HUES6 (cell line): ENCODE measurements around the gene TSEN54.

Source experiments
- H3K27ac ChIP-seq: 2 replicates; pipeline ENCODE4 v1.7.0; 2013; ENCODE audit warnings: low read depth, mild to moderate bottlenecking, low read length, inconsistent platforms
- H3K27me3 ChIP-seq: 2 replicates; pipeline ENCODE4 v1.6.1; 2013; ENCODE audit warnings: low read length; ENCODE audit not compliant: control insufficient read depth, insufficient read depth
- H3K36me3 ChIP-seq: 2 replicates; pipeline ENCODE4 v1.6.1; 2013; ENCODE audit warnings: low read length; ENCODE audit not compliant: control insufficient read depth, insufficient read depth
- H3K4me1 ChIP-seq: 2 replicates; pipeline ENCODE4 v1.6.1; 2013; ENCODE audit warnings: low read length; ENCODE audit not compliant: control insufficient read depth, insufficient read depth
- H3K4me3 ChIP-seq: 2 replicates; pipeline ENCODE4 v1.5.1; 2013; ENCODE audit warnings: low read depth, low read length
- H3K9ac ChIP-seq: one replicate; pipeline ENCODE4 v1.6.1; 2013; ENCODE audit warnings: mild to moderate bottlenecking, low read length
- H3K9me3 ChIP-seq: 2 replicates; pipeline ENCODE4 v1.6.1; 2013; ENCODE audit warnings: low read depth, low read length; ENCODE audit not compliant: control insufficient read depth, insufficient read depth

TSEN54 gene

GRCh38 chr17:75571885-75572215 is 55.5 kb downstream of the TSEN54 start:
- Histone ChIP-seq H3K27ac (no peak overlapping the region), H3K27me3 (no peaks in the 10 kb centered on the region), H3K9ac (no peak overlapping the region), H3K9me3 (no peaks in the 10 kb centered on the region), H3K4me3 (no peak overlapping the region), H3K4me1 (no peaks in the 10 kb centered on the region), H3K36me3 (peaks cover 27% of the 10 kb centered on the region)

- Histone ChIP-seq H3K9me3 (no peaks in the 10 kb centered on the region), H3K27me3 (no peaks in the 10 kb centered on the region), H3K27ac (no peak overlapping the region)
Measured at GRCh38 chr17:75572713-75573539, 56.6 kb downstream of the TSEN54 start.

GRCh38 chr17:75573540-75573957 is 57.2 kb downstream of the TSEN54 start:
- no peaks in the 10 kb centered on the region for H3K27me3 ChIP-seq
- H3K9me3 ChIP-seq: no peaks in the 10 kb centered on the region
- no peak overlapping the region for H3K9ac ChIP-seq
- H3K4me3 ChIP-seq: no peak overlapping the region
- no peak overlapping the region for H3K27ac ChIP-seq
- no peaks in the 10 kb centered on the region for H3K4me1 ChIP-seq
- peaks cover 27% of the 10 kb centered on the region for H3K36me3 ChIP-seq

More at GRCh38 chr17:75572713-75573539, 56.6 kb downstream of the TSEN54 start:
- Histone ChIP-seq H3K4me1 (no peaks in the 10 kb centered on the region), H3K36me3 (peaks cover 27% of the 10 kb centered on the region), H3K4me3 (no peak overlapping the region), H3K9ac (no peak overlapping the region)

- Histone ChIP-seq H3K4me1 (no peaks in the 10 kb centered on the region), H3K9me3 (no peaks in the 10 kb centered on the region), H3K4me3 (no peak overlapping the region), H3K27ac (no peak overlapping the region), H3K36me3 (peaks cover 24% of the 10 kb centered on the region), H3K27me3 (no peaks in the 10 kb centered on the region), H3K9ac (no peak overlapping the region)
Measured at GRCh38 chr17:75573994-75574393, 57.7 kb downstream of the TSEN54 start.
